ENCODE measurements around the gene CARMIL1.

DNA sequence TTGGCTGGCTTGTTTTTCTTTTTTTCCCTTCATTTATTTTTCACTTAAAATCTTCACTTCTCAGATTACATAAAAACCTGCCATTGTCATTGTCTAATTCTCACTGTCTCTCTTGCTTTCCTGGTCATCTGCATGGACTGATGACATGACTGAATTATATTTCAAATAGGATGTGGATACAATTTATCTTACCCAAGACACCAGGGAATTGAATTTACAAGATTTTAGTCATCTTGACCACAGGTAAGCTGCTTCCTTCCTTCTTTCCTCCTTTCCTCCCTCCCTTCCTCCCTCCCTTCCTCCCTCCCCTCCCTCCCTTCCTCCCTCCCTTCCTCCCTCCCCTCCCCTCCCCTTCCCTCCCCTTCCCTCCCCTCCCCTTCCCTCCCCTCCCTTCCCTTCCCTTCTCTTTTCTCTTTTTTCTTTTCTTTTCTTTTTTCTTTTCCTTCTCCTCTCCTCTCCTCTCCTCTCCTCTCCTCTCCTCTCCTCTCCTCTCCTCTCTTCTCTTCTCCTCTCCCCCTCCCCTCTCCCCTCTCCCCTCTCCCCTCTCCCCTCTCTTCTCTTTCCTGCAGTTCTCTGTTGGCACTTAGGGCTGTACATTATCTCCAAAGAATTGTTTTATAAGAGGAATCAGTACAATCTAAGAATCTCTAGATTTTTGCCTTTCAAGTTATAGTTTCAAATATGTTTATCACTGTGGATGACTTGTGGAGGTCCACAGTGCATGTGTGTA is 171.5 kb downstream of the CARMIL1 start:
- TF ChIP-seq TAF1 (IDR thresholded peaks at IDR 0.05; ENCODE audit: low read depth, low read length) (no peak), EP300 (IDR thresholded peaks at IDR 0.05; ENCODE audit: borderline replicate concordance in 1 of 2, low read depth in 2 of 2, low read length in 2 of 2) (no peak), NRF1 (IDR thresholded peaks at IDR 0.05; ENCODE audit: low read depth, low read length) (no peak), ZNF274 (IDR thresholded peaks at IDR 0.05; ENCODE audit: borderline replicate concordance, extremely low read depth, low read length) (no peak), POLR2A (IDR thresholded peaks at IDR 0.05; ENCODE audit: control extremely low read depth in 1 of 2, low read depth in 2 of 2, low read length in 2 of 2) (no peak), HDAC2 (IDR thresholded peaks at IDR 0.05; ENCODE audit: borderline replicate concordance in 1 of 2, low read depth in 2 of 2, low read length in 2 of 2) (no peak), EZH2 (IDR thresholded peaks at IDR 0.05; ENCODE audit: low read depth, low read length, severe bottlenecking) (no peak), TCF12 (IDR thresholded peaks at IDR 0.05; ENCODE audit: low read depth, low read length) (no peak)
- TF ChIP-seq, protein P1, sequence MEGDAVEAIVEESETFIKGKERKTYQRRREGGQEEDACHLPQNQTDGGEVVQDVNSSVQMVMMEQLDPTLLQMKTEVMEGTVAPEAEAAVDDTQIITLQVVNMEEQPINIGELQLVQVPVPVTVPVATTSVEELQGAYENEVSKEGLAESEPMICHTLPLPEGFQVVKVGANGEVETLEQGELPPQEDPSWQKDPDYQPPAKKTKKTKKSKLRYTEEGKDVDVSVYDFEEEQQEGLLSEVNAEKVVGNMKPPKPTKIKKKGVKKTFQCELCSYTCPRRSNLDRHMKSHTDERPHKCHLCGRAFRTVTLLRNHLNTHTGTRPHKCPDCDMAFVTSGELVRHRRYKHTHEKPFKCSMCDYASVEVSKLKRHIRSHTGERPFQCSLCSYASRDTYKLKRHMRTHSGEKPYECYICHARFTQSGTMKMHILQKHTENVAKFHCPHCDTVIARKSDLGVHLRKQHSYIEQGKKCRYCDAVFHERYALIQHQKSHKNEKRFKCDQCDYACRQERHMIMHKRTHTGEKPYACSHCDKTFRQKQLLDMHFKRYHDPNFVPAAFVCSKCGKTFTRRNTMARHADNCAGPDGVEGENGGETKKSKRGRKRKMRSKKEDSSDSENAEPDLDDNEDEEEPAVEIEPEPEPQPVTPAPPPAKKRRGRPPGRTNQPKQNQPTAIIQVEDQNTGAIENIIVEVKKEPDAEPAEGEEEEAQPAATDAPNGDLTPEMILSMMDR (IDR thresholded peaks at IDR 0.05; ENCODE audit: control extremely low read depth in 1 of 3, insufficient read depth in 1 of 3, low read depth in 1 of 3, low read length in 3 of 3): no peak
- TF ChIP-seq, protein P2, sequence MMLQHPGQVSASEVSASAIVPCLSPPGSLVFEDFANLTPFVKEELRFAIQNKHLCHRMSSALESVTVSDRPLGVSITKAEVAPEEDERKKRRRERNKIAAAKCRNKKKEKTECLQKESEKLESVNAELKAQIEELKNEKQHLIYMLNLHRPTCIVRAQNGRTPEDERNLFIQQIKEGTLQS (IDR thresholded peaks at IDR 0.05; ENCODE audit: insufficient read depth, low read depth, low read length): no peak
- TF ChIP-seq, protein P3, sequence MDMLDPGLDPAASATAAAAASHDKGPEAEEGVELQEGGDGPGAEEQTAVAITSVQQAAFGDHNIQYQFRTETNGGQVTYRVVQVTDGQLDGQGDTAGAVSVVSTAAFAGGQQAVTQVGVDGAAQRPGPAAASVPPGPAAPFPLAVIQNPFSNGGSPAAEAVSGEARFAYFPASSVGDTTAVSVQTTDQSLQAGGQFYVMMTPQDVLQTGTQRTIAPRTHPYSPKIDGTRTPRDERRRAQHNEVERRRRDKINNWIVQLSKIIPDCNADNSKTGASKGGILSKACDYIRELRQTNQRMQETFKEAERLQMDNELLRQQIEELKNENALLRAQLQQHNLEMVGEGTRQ (IDR thresholded peaks at IDR 0.05; ENCODE audit: low read length): no peak

All from H1 (cell line).